HEK293 (cell line): ENCODE data around the gene RNF13.
A peak's percentile ranks its signal among the peaks of the same experiment; 100 is the strongest.

Experiments used
- CTCF ChIP-seq: fragments of 450-650 bp; formaldehyde crosslinking; IDR thresholded peaks from 2 replicates; pipeline ENCODE4 v1.5.1; 2016; ENCODE audit warnings: missing biosample characterization, missing genetic modification characterization
- ELK4 ChIP-seq: IDR thresholded peaks from 2 replicates; pipeline ENCODE4 v1.6.1; 2011; ENCODE audit warnings: mild to moderate bottlenecking, low read depth, low read length, borderline replicate concordance
- REST ChIP-seq: fragments of 450-650 bp; formaldehyde crosslinking; IDR thresholded peaks from 2 replicates; pipeline ENCODE4 v1.5.1; 2016; ENCODE audit warnings: missing biosample characterization, missing genetic modification characterization
- ZBTB7A ChIP-seq: fragments of 450-650 bp; formaldehyde crosslinking; IDR thresholded peaks from 2 replicates; pipeline ENCODE4 v1.5.1; 2016; ENCODE audit warnings: low read depth, missing biosample characterization, missing genetic modification characterization
- ZBTB8A ChIP-seq: fragments of 450-650 bp; formaldehyde crosslinking; IDR thresholded peaks from 2 replicates; pipeline ENCODE4 v1.5.1; 2016; ENCODE audit warnings: missing biosample characterization, missing genetic modification characterization
- ZNF132 ChIP-seq: fragments of 450-650 bp; formaldehyde crosslinking; IDR thresholded peaks from 2 replicates; pipeline ENCODE4 v1.5.1; 2017; ENCODE audit warnings: missing biosample characterization, missing genetic modification characterization, borderline replicate concordance
- ZNF19 ChIP-seq: fragments of 450-650 bp; formaldehyde crosslinking; IDR thresholded peaks from 2 replicates; pipeline ENCODE4; 2016; ENCODE audit warnings: missing biosample characterization, missing genetic modification characterization, low read depth
- ZNF629 ChIP-seq: fragments of 450-650 bp; formaldehyde crosslinking; IDR thresholded peaks from 2 replicates; pipeline ENCODE4 v1.5.1; 2017; ENCODE audit warnings: missing biosample characterization, missing genetic modification characterization
- ZNF670 ChIP-seq: fragments of 450-650 bp; formaldehyde crosslinking; IDR thresholded peaks from 2 replicates; pipeline ENCODE4 v1.5.1; 2016; ENCODE audit warnings: missing biosample characterization, missing genetic modification characterization, low read depth
- ZNF837 ChIP-seq: fragments of 450-650 bp; formaldehyde crosslinking; IDR thresholded peaks from 2 replicates; pipeline ENCODE4 v1.5.1; 2016; ENCODE audit warnings: missing biosample characterization, missing genetic modification characterization
- ZSCAN5A ChIP-seq: fragments of 450-650 bp; formaldehyde crosslinking; IDR thresholded peaks from 2 replicates; pipeline ENCODE4 v1.5.1; 2016; ENCODE audit warnings: missing biosample characterization, missing genetic modification characterization

GRCh38 chr3:149968216-149968615 lies 155.2 kb downstream of the RNF13 start:
- TF ChIP-seq ZBTB8A (tag by site-specific recombination) (no peak), CTCF (tag by site-specific recombination) (no peak), REST (no peak), ZNF19 (tag by site-specific recombination) (no peak), ZNF670 (no peak), ZNF629 (0 out of 2 replicates have a peak, but pooled peaks have one; percentile 10), ZBTB7A (tag by site-specific recombination) (no peak), ZNF132 (tag by site-specific recombination) (no peak), ZNF837 (tag by site-specific recombination) (no peak), ZSCAN5A (tag by site-specific recombination) (no peak), ELK4 (no peak)
